CD4-positive, alpha-beta T cell (primary cell): ENCODE measurements around the gene GPX4. TPM values are rescaled to one million over a fixed set of nuclear protein-coding genes. Genes with fewer than 3 reads are reported as not detected.

Source experiments
- ATAC-seq: fragments of 200-7000 bp; cut with Tn5 transposase; one replicate; pipeline ENCODE4 v1.10.0; 2022; ENCODE audit warnings: mild to moderate bottlenecking; ENCODE audit not compliant: poor library complexity
- CTCF ChIA-PET: fragments of 350-600 bp; sonication (Branson Sonifier 250); formaldehyde crosslinking; loops from one replicate; lab custom pipeline; 2021; ENCODE audit warnings: antibody characterized with exemption, inconsistent platforms; lab: Charles Lee
- POLR2A ChIA-PET: fragments of 350-600 bp; sonication (Branson Sonifier 250); formaldehyde crosslinking; loops from one replicate; lab custom pipeline; 2021; ENCODE audit warnings: antibody characterized with exemption, inconsistent platforms; lab: Charles Lee
- DNase-seq, 14 experiments: peaks; one replicate each; pipeline ENCODE4 v3.0.0-alpha.2; 2013 to 2020; ENCODE audit warnings: mixed read lengths in 2 of 14
- H3K27ac ChIP-seq, 2 donors: one replicate each; pipeline versions ENCODE4 v1.5.1 to v1.7.0; 2013; ENCODE audit warnings: low read length in 2 of 2, low read depth in 1 of 2, mild to moderate bottlenecking in 1 of 2
- H3K27me3 ChIP-seq, 2 experiments: 1 replicate in 1 of 2; 2 replicates in 1 of 2; pipeline versions ENCODE4 v1.6.1 to v1.7.0; 2013; ENCODE audit warnings: low read length in 2 of 2, control low read depth in 1 of 2, mild to moderate bottlenecking in 1 of 2, moderate library complexity in 1 of 2; ENCODE audit not compliant: insufficient read depth in 2 of 2, control insufficient read depth in 1 of 2
- H3K36me3 ChIP-seq: one replicate; pipeline ENCODE4 v1.6.1; 2013; ENCODE audit warnings: low read length, control low read depth; ENCODE audit not compliant: insufficient read depth
- H3K4me1 ChIP-seq: one replicate; pipeline ENCODE4 v1.6.1; 2013; ENCODE audit warnings: low read length, control low read depth; ENCODE audit not compliant: insufficient read depth
- H3K4me3 ChIP-seq: one replicate; pipeline ENCODE4 v1.5.1; 2013; ENCODE audit warnings: mild to moderate bottlenecking, low read length, moderate library complexity
- H3K9me3 ChIP-seq, 2 experiments: 1 replicate in 1 of 2; 2 replicates in 1 of 2; pipeline versions ENCODE4 v1.6.1 to v1.7.0; 2013; ENCODE audit warnings: low read length in 2 of 2, mild to moderate bottlenecking in 2 of 2, control low read depth in 1 of 2, moderate library complexity in 1 of 2; ENCODE audit not compliant: control insufficient read depth in 1 of 2, insufficient read depth in 1 of 2
- H3K27ac Mint-ChIP-seq: one replicate; pipeline ENCODE4 v1.8.0; 2020; ENCODE audit warnings: mixed read lengths
- H3K27me3 Mint-ChIP-seq: one replicate; pipeline ENCODE4 v1.8.0; 2021; ENCODE audit warnings: mixed read lengths
- H3K36me3 Mint-ChIP-seq: one replicate; pipeline ENCODE4 v1.8.0; 2021; ENCODE audit warnings: low read depth, mixed read lengths
- H3K4me1 Mint-ChIP-seq: one replicate; pipeline ENCODE4 v1.8.0; 2021; ENCODE audit warnings: low read depth, mixed read lengths
- H3K4me3 Mint-ChIP-seq: one replicate; pipeline ENCODE4 v1.8.0; 2020; ENCODE audit warnings: mild to moderate bottlenecking, mixed read lengths
- H3K9me3 Mint-ChIP-seq: one replicate; pipeline ENCODE4 v1.8.0; 2020; ENCODE audit warnings: mixed read lengths
- CTCF ChIP-seq: fragments of 200-600 bp; IDR thresholded peaks from one replicate; pipeline ENCODE4 v1.8.0; 2022; ENCODE audit warnings: antibody characterized with exemption, mild to moderate bottlenecking
- intact Hi-C, 2 experiments: fragments of 100-400 bp; cut with DNase I in 1 of 2; cut with micrococcal nuclease in 1 of 2; formaldehyde crosslinking; loops; one replicate each; pipeline versions ENCODE4 v1.15.1 to v1.9.0; 2023 to 2025; cut with DNase I, micrococcal nuclease
- total RNA-seq, 174 experiments: library from RNA in 2 of 174; stranded (reverse) in 2 of 174; gene quantifications; one replicate each; pipeline ENCODE4 v1.2.3 and lab custom pipeline; 2021 to 2026

Gene GPX4
- total RNA-seq, 2 experiments from 2014 or later = 174 to 175 TPM

GRCh38 chr19:1093330-1093729, 10.5 kb upstream of the GPX4 start:
- DNase-seq = no peak
- no peak overlapping the region for H3K27ac ChIP-seq
- H3K4me1 ChIP-seq = peaks cover 61% of the 10 kb centered on the region
- TF ChIP-seq CTCF = no peak
- H3K4me3 ChIP-seq = no peak overlapping the region
- H3K4me3 Mint-ChIP-seq = peak overlapping the region; percentile 94
- peaks cover 41% of the 10 kb centered on the region for H3K36me3 ChIP-seq
- H3K4me1 Mint-ChIP-seq = peaks cover 35% of the 10 kb centered on the region
- intact Hi-C loops = no loop called here
- H3K27me3 ChIP-seq = no peaks in the 10 kb centered on the region
- ChIA-PET CTCF (interaction anchor here (1.5 to 1.7 kb wide), 2 partner anchors 8 to 20 kb away, joined by 4 to 5 read pairs; no protein-coding TSS in a partner anchor), POLR2A (interaction anchor here (0.5 to 2.7 kb wide), 5 partner anchors 11 to 50 kb away, joined by 3 to 18 read pairs (median 4); partner anchors contain the start of genes ARHGAP45 and GPX4)
- H3K27ac Mint-ChIP-seq = peak overlapping the region; percentile 44
- no peaks in the 10 kb centered on the region for H3K27me3 Mint-ChIP-seq
- peaks cover 48% of the 10 kb centered on the region for H3K36me3 Mint-ChIP-seq
- no peaks in the 10 kb centered on the region for H3K9me3 ChIP-seq
- ATAC-seq = no peak
- no peaks in the 10 kb centered on the region for H3K9me3 Mint-ChIP-seq

GRCh38 chr19:1093811-1094553, 9.8 kb upstream of the GPX4 start:
- Histone ChIP-seq H3K4me1 (peaks cover 61% of the 10 kb centered on the region), H3K9me3 (no peaks in the 10 kb centered on the region), H3K27me3 (no peaks in the 10 kb centered on the region), H3K36me3 (peaks cover 34% of the 10 kb centered on the region), H3K27ac (peak overlapping the region in 1 of 2 donors; percentile 40), H3K4me3 (peak overlapping the region; percentile 89)
- ChIA-PET POLR2A (interaction anchor here (0.7 to 2.7 kb wide), 7 partner anchors 8 to 297 kb away, joined by 3 to 18 read pairs (median 4); partner anchors contain the start of genes ARHGAP45, GPX4 and PTBP1), CTCF (interaction anchor here (1.5 to 1.7 kb wide), 2 partner anchors 9 to 19 kb away, joined by 4 to 5 read pairs; no protein-coding TSS in a partner anchor)
- Mint-ChIP-seq H3K27me3 (no peaks in the 10 kb centered on the region), H3K27ac (peak overlapping the region; percentile 84), H3K36me3 (peaks cover 41% of the 10 kb centered on the region), H3K4me3 (peak overlapping the region; percentile 94), H3K4me1 (peaks cover 36% of the 10 kb centered on the region), H3K9me3 (no peaks in the 10 kb centered on the region)
- DNase-seq = peak in 1 of 14 experiments; percentile 8
- intact Hi-C loops = no loop called here
- ATAC-seq = no peak
- TF ChIP-seq CTCF = no peak

- Mint-ChIP-seq H3K36me3 (peaks cover 35% of the 10 kb centered on the region), H3K27me3 (no peaks in the 10 kb centered on the region), H3K4me3 (peak overlapping the region; percentile 94), H3K4me1 (peaks cover 36% of the 10 kb centered on the region), H3K27ac (peak overlapping the region; percentile 84), H3K9me3 (no peaks in the 10 kb centered on the region)
- POLR2A ChIA-PET = interaction anchor here (0.7 to 2.7 kb wide), 6 partner anchors 9 to 298 kb away, joined by 3 to 18 read pairs (median 6); partner anchors contain the start of genes ARHGAP45, GPX4 and PTBP1
- Histone ChIP-seq H3K27me3 (no peaks in the 10 kb centered on the region), H3K27ac (peak overlapping the region; percentile 40 to 68), H3K4me3 (peak overlapping the region; percentile 89), H3K9me3 (no peaks in the 10 kb centered on the region), H3K4me1 (peaks cover 61% of the 10 kb centered on the region), H3K36me3 (peaks cover 29% of the 10 kb centered on the region)
- intact Hi-C loops = no loop called here
- ATAC-seq (no peak), DNase-seq (no peak)
- no peak for TF ChIP-seq CTCF
- CTCF ChIA-PET = interaction anchor here (1.5 to 1.7 kb wide), 2 partner anchors 10 to 19 kb away, joined by 4 to 5 read pairs; no protein-coding TSS in a partner anchor
Observed at GRCh38 chr19:1094655-1094977, 9.2 kb upstream of the GPX4 start.
